ENCODE data around the gene ARR3.

The ARR3 gene

GRCh38 chrX:70268034-70268433 lies at the start of gene ARR3:
Gene ARR3 (plus strand): TSS chrX:70268334. CDS start chrX:70269386, 1,052 bp downstream.
- DNase-seq, result no peak
- H3K4me3 Mint-ChIP-seq, result no peak within 1 kb of the TSS
- H3K27me3 Mint-ChIP-seq (ENCODE audit: low read depth, poor library complexity), result peaks cover 12% of the 10 kb centered on the region
- TF ChIP-seq, protein P1, sequence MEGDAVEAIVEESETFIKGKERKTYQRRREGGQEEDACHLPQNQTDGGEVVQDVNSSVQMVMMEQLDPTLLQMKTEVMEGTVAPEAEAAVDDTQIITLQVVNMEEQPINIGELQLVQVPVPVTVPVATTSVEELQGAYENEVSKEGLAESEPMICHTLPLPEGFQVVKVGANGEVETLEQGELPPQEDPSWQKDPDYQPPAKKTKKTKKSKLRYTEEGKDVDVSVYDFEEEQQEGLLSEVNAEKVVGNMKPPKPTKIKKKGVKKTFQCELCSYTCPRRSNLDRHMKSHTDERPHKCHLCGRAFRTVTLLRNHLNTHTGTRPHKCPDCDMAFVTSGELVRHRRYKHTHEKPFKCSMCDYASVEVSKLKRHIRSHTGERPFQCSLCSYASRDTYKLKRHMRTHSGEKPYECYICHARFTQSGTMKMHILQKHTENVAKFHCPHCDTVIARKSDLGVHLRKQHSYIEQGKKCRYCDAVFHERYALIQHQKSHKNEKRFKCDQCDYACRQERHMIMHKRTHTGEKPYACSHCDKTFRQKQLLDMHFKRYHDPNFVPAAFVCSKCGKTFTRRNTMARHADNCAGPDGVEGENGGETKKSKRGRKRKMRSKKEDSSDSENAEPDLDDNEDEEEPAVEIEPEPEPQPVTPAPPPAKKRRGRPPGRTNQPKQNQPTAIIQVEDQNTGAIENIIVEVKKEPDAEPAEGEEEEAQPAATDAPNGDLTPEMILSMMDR (IDR thresholded peaks at IDR 0.05), result no peak
- H3K36me3 Mint-ChIP-seq (ENCODE audit: low read depth), result no peaks in the 10 kb centered on the region
- H3K27ac Mint-ChIP-seq, result no peak within 1 kb of the TSS
- H3K4me1 Mint-ChIP-seq, result no peaks in the 10 kb centered on the region
- peaks cover 52% of the 10 kb centered on the region for H3K9me3 Mint-ChIP-seq

- H3K27ac Mint-ChIP-seq, result no peak overlapping the region
- H3K4me1 Mint-ChIP-seq, result no peaks in the 10 kb centered on the region
- no peak overlapping the region for H3K4me3 Mint-ChIP-seq
- H3K36me3 Mint-ChIP-seq (ENCODE audit: low read depth), result no peaks in the 10 kb centered on the region
- TF ChIP-seq, protein P1 (IDR thresholded peaks at IDR 0.05), result no peak
- H3K9me3 Mint-ChIP-seq, result peaks cover 37% of the 10 kb centered on the region
- DNase-seq, result no peak
- peaks cover 2% of the 10 kb centered on the region for H3K27me3 Mint-ChIP-seq (ENCODE audit: low read depth, poor library complexity)
Measured at GRCh38 chrX:70219938-70220764, 48.0 kb upstream of the ARR3 start.

- TF ChIP-seq, protein P1 (IDR thresholded peaks at IDR 0.05), result no peak
Measured at GRCh38 chrX:70226048-70226447, 42.1 kb upstream of the ARR3 start.

DNA sequence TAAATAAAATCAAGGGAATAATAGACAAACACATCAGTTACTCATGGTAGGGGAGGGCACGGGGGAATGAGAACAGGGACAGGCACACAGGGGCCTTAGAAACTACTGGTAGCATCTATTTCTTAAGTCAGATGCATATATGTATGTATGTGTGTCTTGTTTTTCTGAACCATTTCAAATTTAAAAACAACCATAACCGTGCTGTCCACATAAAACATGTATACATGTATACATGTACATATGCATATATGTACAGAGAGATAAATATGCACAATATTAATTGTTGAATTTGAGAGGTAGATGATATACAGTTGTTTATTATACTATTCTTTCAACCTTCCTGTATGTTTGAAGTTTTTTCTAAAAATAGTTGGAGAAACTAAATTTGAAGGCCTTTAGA lies 41.4 kb upstream of the ARR3 start:
- H3K27me3 Mint-ChIP-seq (ENCODE audit: low read depth, poor library complexity), result peaks cover 5% of the 10 kb centered on the region
- TF ChIP-seq, protein P1 (IDR thresholded peaks at IDR 0.05), result no peak
- H3K4me3 Mint-ChIP-seq, result no peak overlapping the region
- H3K36me3 Mint-ChIP-seq (ENCODE audit: low read depth), result no peaks in the 10 kb centered on the region
- no peak overlapping the region for H3K27ac Mint-ChIP-seq
- H3K9me3 Mint-ChIP-seq, result peaks cover 16% of the 10 kb centered on the region
- no peak for DNase-seq
- no peaks in the 10 kb centered on the region for H3K4me1 Mint-ChIP-seq

More at GRCh38 chrX:70226048-70226447, 42.1 kb upstream of the ARR3 start:
- no peak overlapping the region for H3K4me3 Mint-ChIP-seq
- peaks cover 5% of the 10 kb centered on the region for H3K27me3 Mint-ChIP-seq (ENCODE audit: low read depth, poor library complexity)
- peaks cover 19% of the 10 kb centered on the region for H3K9me3 Mint-ChIP-seq
- H3K4me1 Mint-ChIP-seq, result no peaks in the 10 kb centered on the region
- no peaks in the 10 kb centered on the region for H3K36me3 Mint-ChIP-seq (ENCODE audit: low read depth)
- H3K27ac Mint-ChIP-seq, result no peak overlapping the region
- no peak for DNase-seq

GRCh38 chrX:70231666-70232065 lies 36.5 kb upstream of the ARR3 start:
- peaks cover 39% of the 10 kb centered on the region for H3K9me3 Mint-ChIP-seq
- no peak overlapping the region for H3K27ac Mint-ChIP-seq
- no peak for DNase-seq
- TF ChIP-seq, protein P1 (IDR thresholded peaks at IDR 0.05), result no peak
- peaks cover 7% of the 10 kb centered on the region for H3K27me3 Mint-ChIP-seq (ENCODE audit: low read depth, poor library complexity)
- no peak overlapping the region for H3K4me3 Mint-ChIP-seq
- no peaks in the 10 kb centered on the region for H3K4me1 Mint-ChIP-seq
- H3K36me3 Mint-ChIP-seq (ENCODE audit: low read depth), result no peaks in the 10 kb centered on the region

DNA sequence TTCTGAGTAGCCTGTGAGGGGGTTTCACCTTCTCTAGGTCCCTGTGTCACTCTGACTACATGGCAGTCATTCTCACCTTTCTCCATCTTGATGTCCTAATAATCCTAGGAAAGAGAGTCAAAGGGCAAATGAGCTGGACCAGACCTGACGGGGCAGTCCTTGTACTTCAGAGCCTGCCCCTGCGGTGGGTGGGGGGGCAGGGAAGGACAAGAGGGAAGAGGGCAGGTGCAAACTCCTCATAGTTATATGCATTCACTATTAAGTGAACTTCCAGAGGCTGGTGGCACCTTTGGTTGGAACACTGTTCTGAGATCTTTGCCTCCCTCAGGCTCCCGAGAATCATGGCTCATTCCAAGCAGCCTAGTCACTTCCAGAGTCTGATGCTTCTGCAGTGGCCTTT lies 33.8 kb upstream of the ARR3 start, which contains the start of gene AWAT1:
Gene AWAT1 (plus strand): TSS at position 301 of the 400 bp plus-strand sequence. CDS start 41 bp downstream, at position 342.
- Mint-ChIP-seq H3K4me3 (no peak within 1 kb of the TSS), H3K27me3 (ENCODE audit: low read depth, poor library complexity) (peaks cover 4% of the 10 kb centered on the region), H3K36me3 (ENCODE audit: low read depth) (no peaks in the 10 kb centered on the region), H3K9me3 (peaks cover 37% of the 10 kb centered on the region), H3K4me1 (no peaks in the 10 kb centered on the region), H3K27ac (no peak within 1 kb of the TSS)
- TF ChIP-seq, protein P1 (IDR thresholded peaks at IDR 0.05), result no peak
- no peak for DNase-seq

Measured in nephron progenitor cell (in vitro differentiated cells).